ENCODE data around the gene BID.

Gene BID

GRCh38 chr22:17782621-17783020 is 8.4 kb upstream of the BID start:
- DNase-seq = no peak

- DNase-seq = no peak
Measured at GRCh38 chr22:17782158-17782557, 7.9 kb upstream of the BID start.

- DNase-seq = peak; percentile 48
Measured at GRCh38 chr22:17781319-17782031, 7.2 kb upstream of the BID start.

GRCh38 chr22:17780741-17781318 is 6.6 kb upstream of the BID start:
- no peak for DNase-seq

DNA sequence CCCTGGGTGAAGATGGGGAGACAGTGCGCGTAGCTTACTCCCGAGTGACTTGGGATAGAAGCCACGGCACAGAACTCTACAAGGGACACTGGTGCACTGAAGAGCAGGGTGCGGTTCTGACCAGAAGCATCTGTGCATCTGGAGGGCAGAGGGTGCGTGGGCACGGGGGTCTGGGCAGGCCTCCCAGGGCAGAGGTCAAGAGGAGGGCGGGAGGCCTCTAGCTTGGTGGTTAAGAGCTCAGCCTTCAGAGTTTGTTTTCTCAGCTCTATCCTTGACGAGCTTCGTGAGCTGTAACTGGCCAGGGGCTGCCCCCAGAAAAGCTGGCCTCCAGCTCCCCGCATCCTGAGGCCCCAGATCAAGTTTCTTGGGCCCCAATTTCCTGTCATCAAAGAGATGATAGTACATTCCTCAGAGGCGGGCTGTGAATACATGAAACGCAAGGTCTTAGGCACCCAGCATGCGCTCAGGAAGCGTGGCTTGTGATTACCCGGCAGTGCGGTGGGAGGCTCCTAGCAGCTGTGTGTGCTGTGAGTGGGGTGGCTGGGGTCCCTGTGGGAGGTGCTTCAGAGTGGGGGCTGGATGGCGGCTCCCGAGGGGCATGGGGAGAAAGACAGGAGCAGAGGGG is 6.0 kb upstream of the BID start:
- DNase-seq = no peak

GRCh38 chr22:17779286-17780115 is 5.2 kb upstream of the BID start:
- DNase-seq = no peak

GRCh38 chr22:17778412-17778976 is 4.2 kb upstream of the BID start:
- DNase-seq = no peak

GRCh38 chr22:17777717-17778044 is 3.4 kb upstream of the BID start:
- DNase-seq = no peak

GRCh38 chr22:17777005-17777716 is 2.9 kb upstream of the BID start:
- DNase-seq = peak; percentile 78

DNA sequence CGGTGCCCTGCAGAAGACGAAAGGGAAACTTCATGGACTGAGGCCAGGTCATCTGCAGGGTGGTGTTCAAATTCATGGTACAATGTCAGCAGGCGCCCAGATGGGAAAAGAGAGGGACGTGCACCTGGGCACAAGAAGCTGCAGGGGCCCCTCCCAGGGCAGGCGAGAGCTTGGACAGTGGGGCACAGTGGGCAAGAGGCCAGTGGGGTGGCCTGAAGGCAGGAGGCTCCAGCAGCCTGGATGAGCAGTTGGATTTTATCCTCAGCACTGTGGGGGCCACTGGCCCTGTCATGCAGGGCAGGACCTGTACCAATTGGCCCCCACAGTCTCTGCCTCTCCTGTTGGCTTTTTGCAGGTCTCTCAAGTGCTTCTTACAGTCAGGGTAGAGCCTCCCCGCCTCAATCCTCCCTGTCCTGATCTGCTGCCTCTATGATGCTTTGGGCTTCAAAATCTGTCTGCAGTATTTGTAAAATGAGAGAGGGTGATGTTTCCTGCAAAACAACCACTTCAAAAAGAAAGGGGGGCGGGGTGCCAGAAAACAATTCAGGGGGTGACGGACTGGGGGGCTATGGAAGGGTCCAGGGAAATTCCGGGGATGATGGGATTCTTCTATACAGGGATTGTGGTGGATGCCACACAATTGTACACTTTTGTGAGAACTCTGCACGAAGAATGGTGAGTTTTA is 1.7 kb upstream of the BID start:
- DNase-seq = peak; percentile 42

GRCh38 chr22:17774926-17775685 is 837 bp upstream of the BID start:
- peak; percentile 45 for DNase-seq

DNA sequence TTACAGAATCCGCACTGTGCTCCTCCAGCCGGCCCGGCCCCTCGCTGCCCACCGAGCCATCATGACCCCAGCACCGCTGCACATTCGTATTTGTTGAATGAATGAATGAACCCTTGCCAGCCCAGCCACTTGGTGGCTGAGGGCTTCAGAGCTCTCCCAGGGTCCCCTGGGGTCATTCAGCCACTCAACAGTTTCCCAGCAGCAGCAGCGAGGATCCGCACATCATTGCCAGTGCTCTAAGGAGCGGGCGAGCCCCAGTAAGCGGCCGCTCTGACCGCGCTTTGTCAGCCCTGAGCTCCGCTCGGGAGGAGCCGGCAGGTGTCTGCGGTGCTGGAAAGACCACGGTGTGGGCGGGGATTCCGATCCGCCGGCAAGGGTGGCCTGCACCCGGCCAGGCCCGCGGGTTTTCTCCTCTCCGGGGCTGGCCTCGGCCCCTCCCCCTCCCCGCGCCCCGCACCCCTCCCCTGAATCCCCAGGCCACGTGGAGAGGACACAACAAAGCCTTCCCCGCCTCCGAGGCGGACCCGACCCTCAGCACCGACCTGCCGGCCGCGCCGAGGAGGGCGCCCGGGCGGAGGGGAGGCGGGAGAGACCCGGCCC is 563 bp downstream of the BID start:
- peak; percentile 71 for DNase-seq

DNA sequence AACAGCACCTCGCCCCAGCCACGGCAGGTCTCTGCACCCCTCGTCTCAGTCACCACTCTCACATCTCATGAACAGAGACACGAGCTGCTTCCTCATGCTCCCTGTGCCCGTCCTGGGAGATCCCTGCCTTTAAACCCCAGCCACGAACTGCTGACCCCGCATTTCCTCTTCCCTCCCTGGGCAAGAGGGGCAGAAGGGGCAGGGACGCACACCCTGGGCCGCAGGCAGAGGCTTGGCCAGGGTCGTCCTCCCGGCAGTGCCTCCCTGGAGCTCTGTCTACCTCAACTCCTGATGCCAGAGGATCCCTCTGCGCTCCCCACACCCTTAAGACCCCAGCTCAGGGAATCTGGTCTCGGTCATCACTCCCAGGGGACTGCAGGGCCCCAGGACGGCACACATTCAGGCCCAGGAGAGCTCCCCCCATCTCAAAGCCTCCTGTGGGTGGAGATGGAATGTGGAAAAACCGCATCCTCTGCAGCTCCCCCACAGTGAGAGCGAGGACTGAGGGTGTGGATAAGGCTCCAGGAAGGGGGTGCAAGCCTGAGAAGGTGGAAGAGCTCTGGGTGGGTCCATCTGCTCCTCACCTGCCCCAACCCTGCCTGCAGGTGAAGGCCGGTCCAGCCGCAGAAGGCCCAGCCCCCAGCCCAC is 1.2 kb downstream of the BID start:
- DNase-seq = no peak

DNA sequence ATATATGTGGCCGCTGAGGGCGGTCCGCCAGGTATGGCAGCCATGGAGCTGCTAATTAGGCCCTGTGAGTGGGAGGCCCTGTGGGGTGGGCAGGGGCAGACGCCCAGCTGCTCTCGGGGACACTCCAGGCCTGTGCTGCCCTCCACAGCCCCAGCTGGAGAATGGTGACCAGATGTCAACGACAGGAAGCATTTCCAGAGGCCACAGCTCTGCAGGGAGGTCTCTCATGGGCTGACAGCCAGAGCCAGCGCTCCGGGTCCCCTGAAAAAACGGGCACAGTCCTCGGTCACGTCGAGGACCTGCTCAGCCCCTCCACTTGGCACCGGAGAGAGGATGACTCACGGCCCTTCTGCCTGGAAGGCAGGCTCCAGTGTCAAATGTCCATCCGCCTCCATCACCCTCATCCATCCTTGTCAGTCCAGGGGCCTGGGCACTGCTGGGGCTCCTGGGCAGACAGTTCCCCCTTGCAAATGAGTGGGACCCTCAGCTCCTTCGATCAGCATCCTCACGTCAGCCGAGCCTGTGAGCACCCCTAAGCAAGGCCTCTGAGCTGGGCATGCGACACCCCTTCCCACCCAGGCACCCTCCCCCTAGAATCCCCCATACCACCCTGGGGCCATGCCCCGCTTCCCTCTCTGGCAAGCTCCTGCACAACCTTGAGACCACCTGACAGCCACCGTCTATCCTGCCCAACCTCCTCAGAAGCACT is 1.9 kb downstream of the BID start:
- no peak for DNase-seq

GRCh38 chr22:17770180-17771077 is 3.8 kb downstream of the BID start:
- DNase-seq = no peak

- DNase-seq = no peak
Measured at GRCh38 chr22:17769716-17770082, 4.6 kb downstream of the BID start.

DNA sequence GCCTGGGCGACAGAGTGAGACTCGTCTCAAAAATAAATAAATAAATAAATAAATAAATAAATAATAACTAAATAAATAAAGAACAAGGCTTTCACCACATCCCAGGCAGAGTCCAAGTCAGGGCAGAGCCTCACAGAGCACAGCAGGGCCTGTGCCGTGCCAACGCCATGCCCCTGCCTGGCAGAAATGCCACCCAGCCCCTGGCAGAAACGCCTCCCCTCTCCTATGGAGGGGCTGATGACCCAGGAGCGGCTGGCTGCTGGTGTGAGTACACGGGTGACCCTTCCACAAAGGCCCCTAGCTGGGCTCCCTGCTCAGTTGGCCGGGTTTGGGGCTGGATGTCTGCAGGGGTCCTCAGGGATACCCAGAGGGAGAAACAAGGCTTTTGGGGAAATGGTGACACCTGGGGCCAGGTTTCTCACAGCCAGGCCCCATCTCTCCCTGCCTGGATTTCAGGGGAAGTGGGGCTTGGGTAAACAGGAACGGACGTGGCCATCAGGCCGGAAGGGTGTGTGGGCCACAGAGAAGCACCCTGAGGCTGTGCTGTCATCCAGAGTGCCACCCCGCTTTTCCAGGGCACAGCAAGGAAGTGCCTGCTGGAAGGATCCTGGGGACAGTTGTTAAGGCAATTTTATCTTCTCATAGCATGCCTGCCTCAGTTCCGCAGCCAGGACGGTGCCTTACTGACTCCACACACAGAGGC is 5.1 kb downstream of the BID start:
- no peak for DNase-seq

Data from CD4-positive, alpha-beta T cell treated with Interleukin-17A for 4 hours (primary cell).